Activated naive CD4-positive, alpha-beta T cell treated with anti-CD3 and anti-CD28 coated beads, Interleukin-2, amount 50 U/mL, for 16 hours (primary cell): ENCODE measurements around the gene MAX.
A peak's percentile ranks its signal among the peaks of the same experiment; 100 is the strongest.

Source experiments
- DNase-seq: peaks from one replicate; pipeline ENCODE4 v3.0.0-alpha.2; 2020

The MAX gene

DNA sequence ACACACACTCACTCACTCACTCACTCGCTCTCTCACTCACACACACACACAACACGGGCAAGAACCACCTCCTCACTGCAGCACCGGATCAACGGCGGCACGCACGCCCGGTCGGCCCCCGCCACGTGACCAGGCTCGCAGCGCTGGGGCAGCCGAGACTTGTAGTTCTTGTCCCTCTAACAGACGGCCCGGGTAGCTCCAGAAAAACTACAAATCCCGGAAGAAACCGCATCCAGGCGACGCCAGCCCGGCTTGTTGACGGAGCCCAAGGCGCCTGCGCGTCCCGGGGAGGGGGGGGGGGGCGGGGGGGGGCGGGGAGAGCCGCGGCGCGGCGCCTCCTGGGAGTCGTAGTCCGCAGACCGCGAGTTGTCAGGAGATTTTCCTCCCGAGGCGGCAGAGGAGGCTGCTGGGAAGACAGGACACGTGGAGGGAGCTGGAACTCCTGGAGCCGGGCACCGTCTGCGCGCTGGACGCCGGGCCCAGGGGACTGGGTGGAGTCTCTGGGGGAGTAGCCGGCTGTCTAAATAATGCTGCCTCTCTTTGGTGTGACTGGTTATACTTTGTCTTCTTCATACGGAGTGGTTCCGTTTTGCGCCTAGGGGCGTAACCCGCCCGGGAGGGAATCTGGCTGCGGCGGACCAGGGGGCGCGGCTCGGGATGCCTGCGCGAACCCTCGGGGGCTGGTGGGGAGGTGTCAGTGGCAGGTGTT lies at the start of gene MAX:
Gene MAX (minus strand): TSS at position 77 of the 709 bp plus-strand sequence. CDS start 178 bp downstream, outside the sequence.
- peak; percentile 98 for DNase-seq

DNA sequence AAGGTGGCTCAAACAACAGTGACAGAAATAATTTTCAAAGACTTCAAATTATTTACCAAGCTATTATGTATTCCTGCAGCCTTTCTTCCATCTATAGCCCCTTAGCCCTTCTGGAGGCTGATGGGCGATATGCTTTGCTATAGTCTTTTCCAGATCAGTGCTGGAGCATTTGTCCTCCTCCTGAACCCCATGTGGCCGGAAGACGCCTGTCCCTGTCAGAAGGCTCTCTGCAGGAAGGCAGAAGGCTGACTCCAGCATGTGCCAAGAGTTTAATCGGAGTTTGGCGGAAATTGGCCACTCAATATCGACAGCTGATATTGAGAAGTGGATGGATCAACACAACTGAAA lies 49.3 kb upstream of the MAX start:
- DNase-seq = no peak

- DNase-seq = no peak
Measured at GRCh38 chr14:65150898-65151608, 48.7 kb upstream of the MAX start.

- DNase-seq = no peak
Measured at GRCh38 chr14:65149116-65149515, 46.8 kb upstream of the MAX start.

DNA sequence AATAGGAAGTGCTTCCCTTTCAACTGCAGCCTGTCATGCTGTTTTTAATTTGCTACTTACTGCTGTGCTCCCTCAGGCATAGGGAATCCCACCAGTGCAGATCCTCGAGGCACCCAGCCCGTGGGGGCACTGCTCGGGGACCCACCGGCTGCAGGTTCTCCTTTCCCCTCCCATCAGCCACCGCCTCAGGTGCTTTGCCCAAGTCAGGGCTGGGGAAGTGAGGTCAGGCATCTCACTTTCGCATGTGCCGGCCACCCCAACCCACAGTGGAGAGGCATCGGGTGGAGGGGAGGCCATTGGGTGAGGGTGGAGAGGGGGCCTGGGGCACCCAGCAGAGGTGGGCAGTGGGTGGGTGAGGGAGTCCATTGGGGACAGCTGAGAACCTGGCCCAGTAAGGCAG lies 41.9 kb upstream of the MAX start:
- DNase-seq = no peak

GRCh38 chr14:65142914-65143625 lies 40.8 kb upstream of the MAX start:
- DNase-seq = no peak

DNA sequence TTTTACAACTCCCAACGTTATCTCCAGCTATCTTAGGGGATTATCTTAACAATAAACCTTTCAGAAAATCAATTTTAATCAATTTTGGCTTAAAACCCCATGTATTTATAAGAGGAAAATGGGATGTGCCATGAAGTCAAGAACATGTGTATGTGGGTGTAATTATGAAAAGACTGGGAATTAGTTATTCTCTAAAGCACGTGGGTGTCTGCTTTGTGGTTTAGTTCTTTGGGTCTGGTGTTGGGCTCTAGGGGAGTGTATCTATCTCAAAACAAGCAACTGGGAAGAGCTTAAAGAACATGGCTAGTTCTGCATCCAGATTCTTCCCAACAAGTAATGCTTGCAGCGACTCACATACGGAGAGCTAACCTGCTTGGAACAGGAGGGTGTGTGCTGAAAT lies 40.1 kb upstream of the MAX start:
- DNase-seq = no peak

DNA sequence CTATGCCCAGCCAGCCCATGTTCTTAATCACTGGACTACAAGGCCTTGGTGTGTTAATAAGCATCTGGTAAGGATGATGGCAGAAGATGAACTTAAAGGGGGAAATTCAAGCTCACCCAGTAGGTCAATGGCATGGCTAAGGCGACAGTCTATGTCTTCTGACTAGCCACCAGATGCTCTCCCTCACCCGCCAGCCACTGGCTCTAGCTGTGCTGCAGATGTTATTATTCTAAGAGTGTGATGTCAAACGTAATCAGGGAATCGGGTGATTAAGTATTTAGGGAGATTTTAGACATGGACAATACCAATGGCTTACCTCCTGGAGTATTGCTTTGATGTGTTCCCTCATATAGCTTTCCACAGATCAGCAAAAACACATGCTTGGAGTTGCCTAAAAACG lies 39.2 kb upstream of the MAX start:
- no peak for DNase-seq

DNA sequence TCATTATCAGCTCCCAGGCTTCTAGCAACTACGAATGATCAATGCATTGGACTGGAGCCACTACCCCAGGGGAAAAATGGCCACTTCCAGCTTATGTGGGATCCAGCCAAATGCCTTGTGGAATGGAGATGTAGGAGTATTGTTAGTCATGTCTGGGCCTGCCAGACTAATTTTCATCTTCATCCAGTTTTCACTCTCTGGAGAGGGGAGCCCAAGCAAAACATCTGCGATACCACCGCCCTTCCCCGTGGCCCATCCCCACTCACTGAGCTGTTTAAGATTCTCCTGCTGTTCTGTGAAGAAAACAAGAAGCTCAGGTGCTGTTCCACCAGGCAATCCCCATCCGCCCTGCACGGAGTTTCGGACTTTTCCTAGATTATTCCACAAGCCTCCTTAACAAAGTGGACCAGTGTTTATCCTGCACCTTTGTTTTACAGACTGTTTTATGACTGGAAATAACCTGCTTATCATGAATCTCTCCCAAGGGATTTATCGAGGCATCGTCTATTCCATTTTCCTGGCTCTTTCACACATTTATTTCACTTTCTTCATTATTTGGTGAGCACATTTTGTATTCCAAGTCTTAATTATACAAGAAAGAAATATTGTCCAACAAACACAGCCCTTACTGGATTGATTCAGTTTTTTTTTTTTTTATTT lies 35.5 kb upstream of the MAX start:
- no peak for DNase-seq

DNA sequence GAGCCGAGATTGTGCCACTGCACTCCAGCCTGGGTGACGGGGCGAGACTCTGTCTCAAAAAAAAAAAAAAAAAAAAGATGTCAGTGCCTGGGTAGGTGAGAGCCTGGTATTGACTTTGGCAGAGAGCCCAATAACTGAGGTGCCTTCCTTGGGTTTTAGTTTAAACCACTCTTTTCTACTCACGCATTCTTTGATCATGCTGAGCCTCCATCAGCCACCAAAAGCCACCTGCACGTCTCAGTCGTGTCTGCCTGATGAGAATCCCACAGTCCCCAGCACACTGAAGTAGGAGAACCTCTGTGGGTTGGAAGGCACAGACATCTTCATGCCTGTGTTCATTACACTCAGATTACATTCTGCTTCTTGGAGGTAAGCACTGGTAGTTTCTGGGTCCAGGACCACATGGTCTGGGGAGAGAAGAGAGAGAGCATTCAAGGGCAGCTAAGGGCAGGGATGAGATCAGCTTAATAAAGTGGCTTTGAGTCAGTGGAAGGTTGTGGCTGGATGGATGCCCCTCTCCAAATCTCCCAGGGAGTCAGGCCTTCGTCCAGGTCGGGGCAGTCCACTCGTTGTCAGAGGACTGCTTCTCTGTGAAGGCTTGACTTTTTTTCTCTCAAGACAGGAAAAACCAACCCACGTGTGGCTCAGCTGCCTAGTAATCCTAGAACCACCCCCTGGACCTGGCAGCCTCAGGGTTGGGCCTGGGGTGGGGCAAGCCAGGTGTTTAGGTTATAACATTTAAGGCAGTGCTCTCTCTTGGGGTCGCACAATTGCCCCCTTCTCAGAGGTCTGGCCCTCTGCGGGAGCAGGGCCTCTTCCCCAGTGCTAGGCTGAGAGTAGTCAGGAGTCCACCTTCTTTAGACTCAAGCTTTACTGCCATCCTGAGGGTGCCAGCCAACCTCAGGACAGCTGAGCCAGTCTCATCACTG lies 32.6 kb upstream of the MAX start:
- no peak for DNase-seq

DNA sequence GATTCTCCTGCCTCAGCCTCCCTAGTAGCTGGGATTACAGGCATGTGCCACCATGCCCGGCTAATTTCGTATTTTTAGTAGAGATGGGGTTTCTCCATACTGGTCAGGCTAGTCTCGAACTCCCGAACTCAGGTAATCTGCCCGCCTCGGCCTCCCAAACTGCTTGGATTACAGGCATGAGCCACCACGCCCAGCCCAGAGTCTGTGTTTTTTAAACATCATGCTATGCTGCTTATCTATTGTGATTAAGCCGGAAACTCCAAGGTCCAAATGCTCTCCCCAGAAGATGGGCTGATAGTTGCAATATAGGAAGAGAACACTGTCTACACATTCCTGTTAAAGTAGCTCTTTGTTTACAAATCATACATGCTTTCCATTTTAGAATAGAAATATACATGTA lies 30.5 kb upstream of the MAX start:
- no peak for DNase-seq

GRCh38 chr14:65131301-65131701 lies 29.0 kb upstream of the MAX start:
- DNase-seq = no peak

DNA sequence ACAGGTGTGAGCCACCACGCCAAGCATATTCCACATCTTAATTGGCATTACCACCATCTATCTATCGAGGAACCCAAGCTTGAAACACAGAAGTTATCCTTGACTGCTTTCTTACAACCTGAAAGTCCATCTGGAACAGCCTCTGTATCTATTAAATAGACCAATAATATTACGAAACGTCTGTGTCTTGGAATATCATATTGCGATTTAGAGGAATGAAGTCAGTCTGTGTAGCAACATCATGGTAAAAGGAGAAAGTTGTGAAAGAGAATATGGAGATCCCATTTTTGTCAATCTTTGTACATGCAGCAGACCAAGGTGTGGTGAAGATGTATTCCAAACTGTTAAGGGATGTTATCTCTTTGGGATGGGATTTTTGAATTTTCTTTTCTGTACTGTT lies 25.8 kb upstream of the MAX start:
- no peak for DNase-seq

GRCh38 chr14:65117769-65118745 lies 15.7 kb upstream of the MAX start:
- DNase-seq = no peak

DNA sequence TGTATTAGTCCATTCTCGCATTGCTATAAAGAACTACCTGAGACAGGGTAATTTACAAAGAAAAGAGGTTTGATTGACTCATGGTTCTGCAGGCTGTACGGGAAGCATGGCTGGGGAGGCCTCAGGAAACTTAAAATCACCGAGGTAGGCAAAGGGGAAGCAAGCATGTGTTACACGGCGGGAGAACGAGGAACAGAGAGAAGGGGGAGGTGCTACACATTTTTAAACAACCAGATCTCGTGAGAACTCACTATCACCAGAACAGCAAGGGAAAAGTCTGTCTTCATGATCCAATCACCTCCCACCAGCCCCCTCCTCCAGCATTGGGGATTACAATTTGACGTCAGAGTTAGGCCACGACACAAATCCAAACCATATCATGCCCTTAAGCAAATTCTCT lies 13.3 kb upstream of the MAX start:
- DNase-seq = no peak

DNA sequence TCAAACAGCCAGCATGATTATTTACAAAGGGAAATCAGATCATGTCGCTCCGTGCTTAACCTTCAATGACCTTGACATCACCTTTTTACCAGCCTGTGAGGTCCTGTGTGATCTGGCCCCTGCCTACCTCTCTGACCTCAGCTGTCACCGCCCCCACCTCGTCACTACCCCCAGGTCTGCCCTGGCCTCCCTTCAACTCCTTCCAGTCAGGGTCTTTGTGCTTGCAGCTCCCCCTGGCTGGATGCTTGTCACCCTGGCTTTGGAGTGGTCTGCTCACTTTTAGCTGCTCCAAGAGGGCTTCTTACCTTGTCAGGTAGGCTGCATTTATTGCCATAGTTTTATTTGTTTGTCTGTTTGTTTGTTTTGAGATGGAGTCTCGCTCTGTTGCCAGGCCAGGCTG lies 8.2 kb upstream of the MAX start:
- no peak for DNase-seq

- no peak for DNase-seq
Measured at GRCh38 chr14:65109357-65109756, 7.0 kb upstream of the MAX start.

DNA sequence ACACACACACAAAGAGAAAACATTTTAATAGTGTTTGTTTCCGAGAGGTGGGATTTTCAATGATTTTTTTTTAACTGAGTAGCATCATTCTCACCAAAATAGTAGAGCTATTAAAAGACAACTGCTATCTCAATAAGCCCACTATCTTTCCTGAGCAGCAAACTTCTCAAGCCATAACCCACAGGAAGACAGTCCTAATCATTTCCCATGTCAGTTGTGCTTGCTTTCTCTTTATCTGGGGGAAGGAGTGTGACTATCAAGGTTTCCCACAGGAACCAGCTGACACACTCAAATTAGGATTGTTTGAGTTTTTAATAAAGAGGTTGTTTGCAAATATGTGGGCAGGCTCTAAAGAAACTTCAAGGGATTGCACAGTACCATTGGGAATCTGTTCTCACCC lies 4.9 kb upstream of the MAX start:
- no peak for DNase-seq

DNA sequence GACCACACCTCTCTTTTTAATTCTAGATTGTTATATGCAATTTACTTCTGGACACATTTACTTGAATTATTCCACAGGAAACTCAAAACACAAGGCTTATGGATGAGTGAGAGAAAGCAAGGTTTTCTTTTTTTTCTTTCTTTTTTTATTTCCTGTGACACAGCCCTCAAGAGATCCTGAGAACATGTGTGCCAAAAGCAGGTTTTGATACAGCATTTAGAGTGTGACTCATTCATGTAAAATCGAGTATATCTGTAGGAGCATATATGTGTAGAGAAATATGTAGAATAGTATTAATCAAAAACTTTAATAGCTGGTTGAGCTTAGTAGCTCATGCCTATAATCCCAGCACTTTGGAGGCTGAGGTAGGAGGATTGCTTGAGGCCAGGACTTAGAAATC lies 4.4 kb upstream of the MAX start:
- DNase-seq = no peak

- no peak for DNase-seq
Measured at GRCh38 chr14:65106316-65106715, 4.0 kb upstream of the MAX start.

- DNase-seq = no peak
Measured at GRCh38 chr14:65104791-65105190, 2.5 kb upstream of the MAX start.
